Mucosa of gallbladder (tissue), 1 donor: ENCODE data around the gene IRGC. TPM values are rescaled to one million over a fixed set of nuclear protein-coding genes. Genes with fewer than 3 reads are reported as not detected.

ENCODE experiments used
- DNase-seq: peaks from one replicate; pipeline ENCODE4 v3.0.0-alpha.2; 2020; ENCODE audit warnings: low spot score
- total RNA-seq: library from RNA; stranded (reverse); gene quantifications from one replicate; pipeline ENCODE4 v1.2.1, GENCODE V29; 2021
- donor health status: DM: no; HTN: no; CAD: no.

Gene IRGC
- total RNA-seq, 1 donor from 2014 or later, result not detected

DNA sequence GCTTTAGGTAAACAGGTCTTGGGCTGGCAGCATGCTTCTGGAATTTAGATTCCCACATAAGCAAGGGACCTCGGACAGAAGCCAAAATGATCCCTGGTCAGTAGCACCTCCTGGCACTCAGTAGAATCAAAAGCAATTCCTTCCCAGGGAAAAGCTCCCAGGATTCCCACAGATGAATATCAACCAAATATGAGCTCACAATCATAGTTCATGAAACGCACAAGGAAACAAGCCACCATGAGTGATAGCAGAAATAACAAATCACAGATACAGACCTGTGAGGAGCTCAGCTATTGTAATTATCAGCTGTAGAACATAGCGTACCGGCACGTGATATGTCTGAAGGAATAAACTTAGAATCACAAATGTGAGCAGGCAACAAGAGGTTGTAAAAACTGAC, 24.1 kb upstream of the IRGC start:
- no peak for DNase-seq

GRCh38 chr19:43692385-43692784, 23.5 kb upstream of the IRGC start:
- DNase-seq, result no peak

DNA sequence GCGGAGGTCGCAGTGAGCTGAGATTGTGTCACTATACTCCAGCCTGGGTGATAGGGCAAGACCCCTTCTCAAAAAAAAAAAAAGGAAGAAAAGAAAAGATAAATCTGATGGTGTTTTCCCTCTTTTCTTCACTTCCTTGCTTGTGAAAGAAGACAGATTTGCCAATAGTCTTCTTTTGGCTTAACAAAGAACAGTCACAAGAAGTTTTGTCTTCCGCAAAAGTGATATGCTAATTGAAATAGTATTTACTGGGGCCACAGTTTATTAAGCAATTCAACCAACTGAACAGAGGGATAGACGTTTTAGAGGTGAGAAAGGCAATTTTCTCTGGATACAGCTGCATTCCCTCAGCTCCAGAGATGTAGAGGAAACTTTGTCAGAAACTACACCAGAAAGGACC, 23.0 kb upstream of the IRGC start:
- DNase-seq, result no peak

DNA sequence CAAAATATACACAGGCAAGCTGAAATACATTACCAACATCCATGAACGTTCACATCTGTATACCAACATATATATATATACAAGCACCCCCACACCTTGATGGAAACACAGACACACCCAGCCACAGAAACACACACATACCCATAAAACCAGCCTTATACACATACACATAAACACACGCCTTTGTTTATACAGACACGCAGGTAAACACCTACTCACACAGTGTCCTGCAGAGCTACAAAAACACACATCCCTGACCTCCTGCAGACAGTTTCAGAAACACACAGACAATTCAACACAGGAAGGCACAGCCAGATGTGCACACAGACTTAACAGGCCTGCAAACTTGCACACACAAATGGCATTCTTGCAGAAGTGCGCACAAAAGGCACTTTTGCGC, 21.3 kb upstream of the IRGC start:
- no peak for DNase-seq

GRCh38 chr19:43695985-43696704, 19.7 kb upstream of the IRGC start:
- no peak for DNase-seq

DNA sequence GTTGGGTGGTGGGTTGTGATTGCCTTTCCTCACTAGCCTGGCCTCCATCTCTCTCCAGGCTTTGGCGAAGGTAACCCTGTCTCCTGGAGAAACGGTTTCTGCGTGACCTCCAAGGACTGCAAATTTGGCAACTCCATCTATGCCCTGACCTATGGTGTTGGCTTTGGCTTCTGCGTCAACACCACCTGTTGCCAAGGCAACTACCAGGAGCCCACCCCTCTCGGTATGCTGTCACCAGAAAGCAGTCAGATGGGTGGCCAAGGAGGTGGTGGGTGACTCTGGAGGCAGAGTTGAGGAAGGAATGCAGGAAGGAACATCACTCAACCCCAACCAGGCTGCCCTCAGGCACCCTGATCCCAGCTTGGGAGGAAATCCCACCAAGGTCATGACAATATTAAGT, 18.6 kb upstream of the IRGC start:
- no peak for DNase-seq

GRCh38 chr19:43699506-43700394, 16.1 kb upstream of the IRGC start:
- no peak for DNase-seq

DNA sequence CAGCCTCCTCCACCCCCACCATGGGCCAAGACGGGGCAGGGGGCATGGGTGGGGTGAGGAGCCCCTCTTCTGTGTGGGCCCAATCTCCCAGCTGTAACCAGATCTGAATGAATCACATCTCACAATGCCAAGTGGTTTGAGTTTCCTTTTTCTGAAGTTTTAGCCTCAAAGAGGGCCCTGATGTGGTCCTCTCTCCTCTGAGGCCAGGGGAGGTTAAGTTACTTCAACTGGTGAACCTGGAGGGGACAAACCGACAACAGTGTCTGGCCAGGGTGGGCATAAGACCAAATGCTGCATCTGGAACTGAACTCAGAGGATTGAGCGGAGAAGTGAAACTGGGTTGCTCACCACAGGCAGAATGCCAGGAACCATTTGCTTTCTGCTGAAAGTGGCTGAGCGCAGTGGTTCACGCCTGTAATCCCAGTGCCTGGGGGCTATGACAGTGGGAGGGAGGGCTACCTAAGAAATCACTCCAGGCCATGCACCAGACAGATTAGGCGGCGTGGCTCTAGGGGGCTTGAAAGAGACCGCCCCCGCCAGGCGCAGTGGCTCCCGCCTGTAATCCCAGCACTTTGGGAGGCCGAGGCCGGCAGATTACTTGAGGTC, 15.4 kb upstream of the IRGC start:
- peak; percentile 60 for DNase-seq

DNA sequence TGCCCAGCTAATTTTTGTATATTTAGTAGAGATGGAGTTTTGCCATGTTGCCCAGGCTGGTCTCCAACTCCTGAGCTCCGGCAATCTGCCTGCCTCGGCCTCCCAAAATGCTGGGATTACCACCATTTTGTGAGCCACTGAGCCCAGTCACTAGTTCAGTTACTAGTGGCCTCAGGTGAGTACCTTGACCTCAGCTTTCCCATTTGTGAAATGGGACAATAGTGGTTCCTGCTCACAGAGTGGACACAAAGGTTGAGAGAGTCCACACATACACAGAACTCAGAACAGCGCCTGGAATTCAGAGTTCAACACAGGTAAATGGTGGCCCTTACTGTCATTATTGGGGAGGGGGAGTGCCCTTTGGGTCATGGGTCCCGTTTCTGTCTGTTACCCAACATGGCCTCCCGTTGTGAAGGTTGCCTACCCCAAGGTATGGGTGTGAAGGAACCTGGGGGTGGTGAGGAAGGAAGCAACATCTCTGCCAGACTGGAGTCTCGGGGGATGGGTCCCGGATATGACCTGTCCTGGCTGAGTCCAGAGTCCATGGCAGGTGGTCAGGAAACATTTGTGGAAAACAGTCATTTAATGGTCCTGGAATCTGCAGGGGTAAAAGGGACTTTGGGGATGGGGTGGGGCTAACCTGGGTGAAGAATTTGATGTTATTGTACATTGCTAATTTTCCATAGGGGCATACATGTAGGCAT, 11.7 kb upstream of the IRGC start:
- no peak for DNase-seq

DNA sequence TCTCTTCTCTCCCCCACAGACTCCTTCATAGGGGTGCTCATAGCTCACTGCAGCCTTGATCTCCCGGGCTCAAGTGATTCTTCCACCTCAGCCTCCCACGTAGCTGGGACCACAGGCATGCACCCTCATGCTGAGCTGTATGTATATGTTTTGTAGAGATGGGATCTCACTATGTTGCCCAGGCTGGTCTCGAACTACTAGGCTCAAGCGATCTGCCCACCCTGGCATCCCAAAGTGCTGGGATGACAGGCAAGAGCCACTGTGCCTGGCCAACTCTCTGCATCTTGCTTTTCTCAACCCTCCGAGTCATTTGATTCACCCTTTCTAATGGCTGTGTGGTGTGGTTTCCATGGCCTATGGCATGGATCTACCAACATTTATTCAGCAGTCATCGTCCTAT, 10.1 kb upstream of the IRGC start:
- DNase-seq, result no peak

DNA sequence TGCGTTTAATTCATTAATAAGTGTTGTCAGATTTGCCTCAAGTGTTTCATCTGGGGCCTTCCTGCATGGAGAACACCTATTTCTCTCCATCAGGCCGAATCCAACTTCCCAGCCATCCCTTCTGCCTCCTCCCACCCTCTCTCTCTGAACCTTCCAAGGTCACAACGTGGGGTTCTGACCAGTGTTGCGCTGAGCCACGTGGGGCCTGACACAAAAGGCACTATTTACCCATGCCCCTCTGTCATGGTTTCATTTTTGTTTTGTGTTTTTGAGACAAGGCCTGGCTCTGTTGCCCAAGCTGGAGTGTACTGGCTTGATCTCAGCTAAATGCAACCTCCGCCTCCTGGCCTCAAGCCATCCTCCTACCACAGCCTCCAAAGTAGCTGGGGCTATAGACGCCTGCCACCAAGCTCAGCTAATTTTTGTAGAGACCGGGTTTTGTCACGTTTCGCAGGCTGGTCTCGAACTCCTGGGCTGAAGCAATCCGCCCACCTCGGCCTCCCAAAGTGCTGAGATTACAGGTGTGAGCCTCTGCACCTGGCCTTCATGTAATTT, 8.6 kb upstream of the IRGC start:
- DNase-seq, result no peak

DNA sequence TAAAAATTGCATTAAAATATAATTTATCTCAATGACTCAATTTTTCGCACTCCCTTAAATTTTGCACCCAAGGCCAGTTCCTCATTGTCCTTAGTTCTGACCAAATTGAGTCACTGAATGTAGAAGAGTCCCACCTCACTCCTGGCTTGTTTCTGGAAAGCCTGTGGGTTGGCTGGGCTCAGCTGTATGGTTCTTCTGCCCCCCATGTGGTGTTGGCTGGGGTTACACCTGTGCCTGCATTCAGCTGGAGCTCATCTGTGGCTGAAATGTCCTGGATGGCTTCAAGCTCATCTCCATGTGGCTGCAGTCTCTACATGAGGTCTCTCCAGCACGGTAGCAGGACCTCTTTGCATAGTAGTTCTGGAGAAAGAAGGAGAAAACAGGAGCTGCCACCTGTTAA, 7.2 kb upstream of the IRGC start:
- DNase-seq, result no peak

DNA sequence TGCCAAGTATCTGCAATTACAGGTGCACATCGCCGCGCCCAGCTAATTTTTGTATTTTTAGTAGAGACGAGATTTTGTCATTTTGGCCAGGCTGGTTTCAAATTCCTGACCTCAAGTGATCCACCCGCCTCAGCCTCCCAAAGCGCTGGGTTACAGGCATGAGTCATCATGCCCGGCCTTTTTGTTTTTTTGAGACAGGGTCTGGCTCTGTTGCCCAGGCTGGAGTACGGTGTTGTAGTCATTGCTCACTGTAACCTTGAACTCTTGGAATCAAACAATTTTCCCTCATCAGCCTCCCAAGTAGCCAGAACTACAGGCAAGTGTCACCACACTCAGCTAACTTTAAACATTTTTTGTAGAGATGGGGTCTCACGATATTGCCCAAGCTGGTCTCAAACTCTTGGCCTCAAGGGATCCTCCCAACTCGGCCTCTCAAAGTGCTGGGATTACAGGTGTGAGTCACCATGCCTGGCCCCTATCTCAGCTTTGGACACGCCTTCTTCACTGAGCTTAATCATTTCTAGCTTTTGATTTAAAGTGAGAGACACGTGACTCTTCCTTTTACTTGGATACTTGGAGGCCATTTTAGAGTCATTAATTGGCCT, 4.0 kb upstream of the IRGC start:
- no peak for DNase-seq

- DNase-seq, result no peak
Measured at GRCh38 chr19:43713208-43713607, 2.7 kb upstream of the IRGC start.

DNA sequence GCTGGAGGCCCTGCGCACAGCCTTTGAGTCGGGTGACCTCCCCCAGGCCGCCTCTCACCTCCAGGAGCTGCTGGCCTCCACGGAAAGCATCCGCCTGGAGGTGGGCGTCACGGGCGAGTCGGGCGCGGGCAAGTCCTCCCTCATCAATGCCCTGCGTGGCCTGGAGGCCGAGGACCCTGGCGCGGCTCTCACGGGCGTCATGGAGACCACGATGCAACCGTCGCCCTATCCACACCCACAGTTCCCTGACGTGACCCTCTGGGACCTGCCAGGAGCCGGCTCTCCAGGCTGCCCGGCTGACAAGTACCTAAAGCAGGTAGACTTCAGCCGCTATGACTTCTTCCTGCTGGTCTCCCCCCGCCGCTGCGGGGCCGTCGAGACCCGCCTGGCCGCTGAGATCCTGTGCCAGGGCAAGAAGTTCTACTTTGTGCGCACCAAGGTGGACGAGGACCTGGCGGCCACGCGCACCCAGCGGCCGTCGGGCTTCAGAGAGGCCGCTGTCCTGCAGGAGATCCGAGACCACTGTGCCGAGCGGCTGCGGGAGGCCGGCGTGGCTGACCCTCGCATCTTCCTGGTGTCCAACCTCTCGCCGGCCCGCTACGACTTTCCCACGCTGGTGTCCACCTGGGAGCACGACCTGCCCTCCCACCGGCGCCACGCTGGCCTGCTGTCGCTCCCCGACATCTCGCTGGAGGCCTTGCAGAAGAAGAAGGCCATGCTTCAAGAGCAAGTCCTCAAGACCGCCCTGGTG, 2.9 kb downstream of the IRGC start:
- DNase-seq, result no peak

DNA sequence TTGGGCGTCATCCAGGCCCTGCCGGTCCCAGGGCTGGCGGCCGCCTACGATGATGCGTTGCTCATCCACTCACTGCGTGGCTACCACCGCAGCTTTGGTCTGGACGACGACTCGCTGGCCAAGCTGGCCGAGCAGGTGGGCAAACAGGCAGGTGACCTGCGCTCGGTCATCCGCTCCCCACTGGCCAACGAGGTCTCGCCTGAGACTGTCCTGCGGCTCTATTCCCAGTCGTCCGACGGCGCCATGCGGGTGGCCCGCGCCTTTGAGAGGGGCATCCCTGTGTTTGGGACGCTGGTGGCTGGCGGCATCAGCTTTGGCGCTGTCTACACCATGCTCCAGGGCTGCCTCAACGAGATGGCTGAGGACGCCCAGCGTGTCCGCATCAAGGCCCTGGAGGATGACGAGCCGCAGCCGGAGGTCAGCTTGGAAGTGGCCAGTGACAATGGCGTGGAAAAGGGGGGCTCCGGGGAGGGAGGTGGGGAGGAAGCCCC, 3.5 kb downstream of the IRGC start:
- DNase-seq, result no peak

DNA sequence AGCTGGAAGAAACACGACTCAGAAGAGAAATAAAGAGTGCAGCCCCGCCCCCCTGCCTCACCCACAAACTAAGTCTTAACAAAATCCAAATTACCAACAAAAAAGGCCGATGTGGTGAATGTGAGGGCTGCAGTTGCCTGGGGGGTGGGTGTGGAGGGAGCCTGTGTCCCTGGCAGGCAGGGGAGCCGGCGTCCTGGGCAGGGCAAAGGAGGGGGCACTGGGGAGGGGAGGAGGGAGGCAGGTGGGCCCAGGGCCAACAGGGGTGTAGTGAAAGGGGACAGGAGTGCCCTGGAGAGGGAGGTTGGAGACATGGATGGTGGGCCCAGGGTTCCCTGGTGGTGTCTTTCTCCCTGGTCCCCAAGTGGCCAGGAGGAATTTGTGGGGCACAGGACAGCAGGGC, 4.0 kb downstream of the IRGC start:
- DNase-seq, result no peak

GRCh38 chr19:43720936-43721335, 5.1 kb downstream of the IRGC start:
- no peak for DNase-seq

DNA sequence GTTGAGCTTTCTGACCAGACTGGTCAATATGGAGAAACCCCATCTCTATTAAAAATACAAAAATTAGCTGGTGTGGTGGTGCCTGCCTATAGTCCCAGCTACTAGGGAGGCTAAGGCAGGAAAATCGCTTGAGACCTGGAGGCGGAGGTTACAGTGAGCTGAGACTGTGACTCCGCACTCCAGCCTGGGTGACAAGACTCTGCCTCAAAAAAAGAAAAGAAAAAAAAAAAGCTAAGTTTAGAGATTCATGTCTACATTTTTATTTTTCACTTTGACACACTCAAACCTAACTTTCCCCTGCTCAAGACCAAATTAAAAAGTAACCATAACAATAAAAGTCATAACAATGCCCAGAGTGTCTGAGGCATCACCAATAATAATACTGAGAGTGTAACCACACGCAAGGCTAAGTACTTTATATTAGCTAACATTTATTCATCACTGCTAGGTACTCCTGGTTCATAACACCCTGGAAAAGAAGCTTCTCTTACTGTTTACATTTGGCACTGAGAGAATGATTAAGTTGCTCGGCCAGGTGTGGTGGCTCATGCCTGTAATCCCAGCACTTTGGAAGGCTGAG, 5.7 kb downstream of the IRGC start:
- no peak for DNase-seq

DNA sequence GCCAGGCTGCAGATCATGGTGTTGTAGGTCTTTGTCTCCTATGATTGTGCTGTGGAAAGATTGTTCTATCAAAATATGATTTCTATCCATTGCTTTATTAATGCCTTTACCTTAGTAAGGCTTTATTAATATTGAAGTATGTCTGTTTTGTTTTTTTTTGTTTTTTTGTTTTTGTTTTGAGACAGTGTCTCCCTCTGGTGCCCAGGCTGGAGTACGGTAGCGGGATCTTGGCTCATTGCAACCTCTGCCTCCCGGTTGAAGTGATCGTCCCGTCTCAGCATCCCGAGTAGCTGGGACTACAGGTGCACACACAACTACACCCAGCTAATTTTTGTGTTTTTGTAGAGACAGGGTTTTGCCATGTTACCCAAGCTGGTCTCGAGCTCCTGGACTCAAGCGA, 7.7 kb downstream of the IRGC start:
- DNase-seq, result no peak
